Upper lobe of left lung (tissue), 4 donors: ENCODE measurements around the gene CEP89.

Experiments
- CTCF ChIP-seq, 6 experiments: fragments of 450-650 bp in 4 of 6; fragments of 200-600 bp in 2 of 6; sonication (generic) in 2 of 6; IDR thresholded peaks; one replicate each; pipeline ENCODE4 v1.5.1; 2016 to 2019; ENCODE audit warnings: antibody characterized with exemption in 6 of 6
- POLR2AphosphoS5 ChIP-seq, 2 donors: sonication (generic); formaldehyde crosslinking; IDR thresholded peaks; one replicate each; pipeline ENCODE4 v1.5.1; 2017; ENCODE audit warnings: antibody characterized with exemption in 2 of 2

GRCh38 chr19:32859591-32859990 lies 112.2 kb downstream of the CEP89 start:
- TF ChIP-seq CTCF (IDR thresholded peaks at IDR 0.05) (no peak), POLR2AphosphoS5 (IDR thresholded peaks at IDR 0.05) (no peak)
